Measurements from ENCODE around the gene OR52I1.

Gene OR52I1

GRCh38 chr11:4644233-4644632 lies 50.4 kb downstream of the OR52I1 start:
- Histone ChIP-seq H3K4me3 (ENCODE audit: low read depth in 1 of 2, low read length in 1 of 2) (no peak overlapping the region), H3K4me1 (ENCODE audit: control insufficient read depth in 1 of 2, insufficient read depth in 1 of 2, low read depth in 1 of 2, low read length in 1 of 2) (no peaks in the 10 kb centered on the region), H3K36me3 (no peaks in the 10 kb centered on the region), H3K27ac (no peak overlapping the region), H3K27me3 (peaks cover 15% of the 10 kb centered on the region), H3K9me3 (no peaks in the 10 kb centered on the region)
- no peak for TF ChIP-seq CTCF (IDR thresholded peaks at IDR 0.05)
